Brain microvascular endothelial cell (primary cell): Measurements from ENCODE around the gene ZNF554.

ENCODE experiments used
- DNase-seq: peaks from one replicate; pipeline ENCODE4 v3.0.0-alpha.2; 2020
- H3K27ac ChIP-seq: fragments of 250-450 bp; sonication (Bioruptor Pico); 2 replicates; pipeline ENCODE4 v1.5.1; 2020; ENCODE audit warnings: mild to moderate bottlenecking, moderate library complexity
- H3K27me3 ChIP-seq: fragments of 250-450 bp; sonication (Bioruptor Pico); replicated peaks from 2 replicates; pipeline ENCODE4 v1.5.1; 2020; ENCODE audit warnings: mild to moderate bottlenecking
- H3K36me3 ChIP-seq: fragments of 250-450 bp; sonication (Bioruptor Pico); replicated peaks from 2 replicates; pipeline ENCODE4 v1.5.1; 2020; ENCODE audit warnings: mild to moderate bottlenecking
- H3K4me3 ChIP-seq: 2 replicates; pipeline ENCODE4 v1.5.1; 2011; ENCODE audit warnings: low read depth, mild to moderate bottlenecking, control low read depth, low read length, moderate library complexity
- CTCF ChIP-seq: IDR thresholded peaks from 2 replicates; pipeline ENCODE4 v1.5.1; 2011; ENCODE audit warnings: low read depth, mild to moderate bottlenecking, moderate library complexity, low read length, control low read depth, inconsistent platforms; ENCODE audit errors: missing control alignments
- in situ Hi-C: cut with HindIII; loops from 2 replicates; pipeline ENCODE4 v1.10.0; 2017; ENCODE audit warnings: low sequenced_read_pairs, low pct_ligation_motif_present

ZNF554 gene

GRCh38 chr19:2775556-2776430 lies 43.9 kb upstream of the ZNF554 start:
- Histone ChIP-seq H3K4me3 (no peak overlapping the region), H3K27me3 (no peaks in the 10 kb centered on the region), H3K27ac (no peak overlapping the region), H3K36me3 (peaks cover 2% of the 10 kb centered on the region)
- peak; percentile 39 for DNase-seq
- no peak for TF ChIP-seq CTCF
- in situ Hi-C loops: no loop called here

DNA sequence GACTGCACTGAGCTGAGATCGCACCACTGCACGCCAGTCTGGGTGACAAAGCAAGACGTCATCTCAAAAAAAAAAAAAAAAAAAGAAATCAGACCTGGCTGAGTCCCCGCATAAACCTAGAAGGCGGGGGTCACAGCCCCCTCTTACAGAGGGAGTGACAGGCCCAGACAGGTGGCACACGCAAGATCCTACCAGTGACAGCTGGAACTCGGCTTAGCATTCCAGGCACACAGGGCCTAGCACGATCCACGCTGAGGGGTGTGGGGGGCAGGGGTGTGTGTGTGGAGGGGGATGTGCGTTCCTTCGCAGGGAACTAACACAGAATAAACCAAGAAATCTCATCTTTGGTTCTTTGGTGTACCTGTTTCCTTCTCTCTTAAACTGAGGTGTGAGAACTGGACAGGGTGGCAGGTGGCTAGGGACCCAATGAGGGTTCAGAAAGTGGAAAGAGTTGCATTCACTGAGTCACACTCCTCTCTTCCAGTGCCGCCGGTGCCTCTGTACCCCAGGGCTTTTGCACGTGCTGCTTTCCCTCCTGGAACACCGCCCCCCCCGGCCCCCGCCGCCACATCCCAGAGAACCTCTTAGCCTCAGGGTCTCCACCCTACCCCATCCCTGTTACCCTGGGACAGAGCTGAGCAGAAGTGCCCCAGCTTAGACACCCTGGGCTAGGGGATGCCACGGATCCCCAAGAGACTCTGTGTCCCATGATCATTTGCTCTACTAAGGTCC lies 41.5 kb upstream of the ZNF554 start:
- no peak for DNase-seq
- in situ Hi-C loops: no loop called here
- Histone ChIP-seq H3K4me3 (no peak overlapping the region), H3K27me3 (no peaks in the 10 kb centered on the region), H3K27ac (no peak overlapping the region), H3K36me3 (peaks cover 5% of the 10 kb centered on the region)
- no peak for TF ChIP-seq CTCF

DNA sequence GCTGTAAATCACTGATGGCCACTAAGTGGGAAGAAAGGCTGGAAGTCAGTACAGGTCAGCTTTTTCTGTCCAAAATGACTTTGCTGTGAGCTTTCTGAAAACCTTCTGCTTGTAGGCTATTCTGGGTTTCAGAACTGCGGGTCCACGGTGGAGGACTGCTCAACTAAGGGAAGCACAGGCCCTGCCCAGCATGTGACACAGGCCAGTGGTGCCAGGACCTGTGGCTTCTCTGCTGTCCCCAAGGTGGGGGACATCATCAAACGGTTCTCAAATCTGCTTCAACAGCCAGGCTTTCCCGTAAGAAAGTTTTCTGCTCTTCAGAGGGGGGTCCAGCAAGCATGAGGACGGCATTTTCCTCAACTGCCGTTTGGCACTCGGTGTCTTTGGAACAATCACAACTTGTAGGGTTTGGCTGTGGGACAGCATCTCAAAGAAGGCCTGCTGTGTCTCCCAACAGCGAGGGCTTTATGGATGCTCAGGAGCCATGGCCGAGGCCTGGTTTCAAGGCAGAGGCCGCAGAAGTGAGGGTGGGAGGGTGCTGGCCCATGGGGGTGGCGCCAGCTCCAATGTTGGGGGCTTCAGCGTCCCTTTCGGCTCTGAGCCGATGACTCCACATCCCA lies 40.4 kb upstream of the ZNF554 start:
- in situ Hi-C loops: no loop called here
- DNase-seq: no peak
- Histone ChIP-seq H3K27ac (no peak overlapping the region), H3K4me3 (no peak overlapping the region), H3K27me3 (no peaks in the 10 kb centered on the region), H3K36me3 (peaks cover 5% of the 10 kb centered on the region)
- no peak for TF ChIP-seq CTCF

- no peaks in the 10 kb centered on the region for H3K27me3 ChIP-seq
- no peak overlapping the region for H3K27ac ChIP-seq
- no peak for TF ChIP-seq CTCF
- H3K36me3 ChIP-seq: peaks cover 5% of the 10 kb centered on the region
- DNase-seq: no peak
- H3K4me3 ChIP-seq: no peak overlapping the region
- in situ Hi-C loops: no loop called here
These were observed 39.4 kb upstream of the ZNF554 start for GRCh38 chr19:2780284-2780683.

GRCh38 chr19:2782329-2782935 lies 37.2 kb upstream of the ZNF554 start:
- H3K36me3 ChIP-seq: peaks cover 4% of the 10 kb centered on the region
- peak overlapping the region; percentile 92 for H3K27ac ChIP-seq
- TF ChIP-seq CTCF: no peak
- in situ Hi-C loops: no loop called here
- peak overlapping the region; percentile 99 for H3K4me3 ChIP-seq
- DNase-seq: no peak
- no peaks in the 10 kb centered on the region for H3K27me3 ChIP-seq
